OCI-LY3 (cell line): ENCODE results near the gene PLCL1.

Experiments
- EZH2phosphoT487 ChIP-seq: fragments of 200-600 bp; shearing (Covaris generic); IDR thresholded peaks from 2 replicates; pipeline ENCODE4 v1.6.1; 2018; ENCODE audit warnings: antibody characterized with exemption, mixed run types, low read depth
- TF ChIP-seq, protein P1 (sequence below): fragments of 200-600, 300-600 bp; sonication (generic); IDR thresholded peaks from 2 replicates; pipeline ENCODE4 v1.5.1; 2014; ENCODE audit warnings: antibody characterized with exemption, low read length, low read depth

DNA sequence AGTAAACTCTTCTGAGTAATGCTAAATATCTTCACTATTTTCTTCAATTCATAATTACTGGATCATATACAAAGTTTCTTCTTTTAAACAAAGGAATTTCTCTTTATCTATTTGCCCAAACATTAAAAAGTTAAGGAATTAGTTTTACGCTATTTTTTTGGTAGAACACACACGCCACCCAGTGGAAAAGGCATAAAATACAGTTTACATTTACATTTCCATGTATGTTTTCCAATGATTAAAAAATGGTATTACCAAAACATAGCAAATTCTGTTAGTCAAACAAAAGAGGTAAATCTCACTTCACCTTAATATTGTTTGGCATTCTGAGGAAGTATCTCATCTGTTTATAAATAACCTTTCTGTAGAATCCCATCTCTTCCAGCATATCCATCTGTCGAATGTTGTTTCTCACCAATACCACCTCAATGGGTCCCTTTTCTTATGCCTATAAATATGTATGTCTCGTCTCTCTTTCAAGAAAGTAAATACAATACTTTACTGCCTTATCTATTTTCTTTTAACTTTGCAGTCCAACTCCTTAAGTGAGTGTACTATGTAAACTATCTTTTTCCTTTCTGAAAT lies 26.5 kb upstream of the PLCL1 start:
- TF ChIP-seq, protein P1, sequence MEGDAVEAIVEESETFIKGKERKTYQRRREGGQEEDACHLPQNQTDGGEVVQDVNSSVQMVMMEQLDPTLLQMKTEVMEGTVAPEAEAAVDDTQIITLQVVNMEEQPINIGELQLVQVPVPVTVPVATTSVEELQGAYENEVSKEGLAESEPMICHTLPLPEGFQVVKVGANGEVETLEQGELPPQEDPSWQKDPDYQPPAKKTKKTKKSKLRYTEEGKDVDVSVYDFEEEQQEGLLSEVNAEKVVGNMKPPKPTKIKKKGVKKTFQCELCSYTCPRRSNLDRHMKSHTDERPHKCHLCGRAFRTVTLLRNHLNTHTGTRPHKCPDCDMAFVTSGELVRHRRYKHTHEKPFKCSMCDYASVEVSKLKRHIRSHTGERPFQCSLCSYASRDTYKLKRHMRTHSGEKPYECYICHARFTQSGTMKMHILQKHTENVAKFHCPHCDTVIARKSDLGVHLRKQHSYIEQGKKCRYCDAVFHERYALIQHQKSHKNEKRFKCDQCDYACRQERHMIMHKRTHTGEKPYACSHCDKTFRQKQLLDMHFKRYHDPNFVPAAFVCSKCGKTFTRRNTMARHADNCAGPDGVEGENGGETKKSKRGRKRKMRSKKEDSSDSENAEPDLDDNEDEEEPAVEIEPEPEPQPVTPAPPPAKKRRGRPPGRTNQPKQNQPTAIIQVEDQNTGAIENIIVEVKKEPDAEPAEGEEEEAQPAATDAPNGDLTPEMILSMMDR = peak; percentile 87
- no peak for TF ChIP-seq EZH2phosphoT487
